ENCODE measurements around the gene FARS2. TPM values are rescaled to one million over a fixed set of nuclear protein-coding genes. Genes with fewer than 3 reads are reported as not detected.

FARS2 gene
- polyA plus RNA-seq, 1 donor (not counting 4 experiments of a cell fraction or from before 2014, with no cell fraction given), result 21.3 TPM

DNA sequence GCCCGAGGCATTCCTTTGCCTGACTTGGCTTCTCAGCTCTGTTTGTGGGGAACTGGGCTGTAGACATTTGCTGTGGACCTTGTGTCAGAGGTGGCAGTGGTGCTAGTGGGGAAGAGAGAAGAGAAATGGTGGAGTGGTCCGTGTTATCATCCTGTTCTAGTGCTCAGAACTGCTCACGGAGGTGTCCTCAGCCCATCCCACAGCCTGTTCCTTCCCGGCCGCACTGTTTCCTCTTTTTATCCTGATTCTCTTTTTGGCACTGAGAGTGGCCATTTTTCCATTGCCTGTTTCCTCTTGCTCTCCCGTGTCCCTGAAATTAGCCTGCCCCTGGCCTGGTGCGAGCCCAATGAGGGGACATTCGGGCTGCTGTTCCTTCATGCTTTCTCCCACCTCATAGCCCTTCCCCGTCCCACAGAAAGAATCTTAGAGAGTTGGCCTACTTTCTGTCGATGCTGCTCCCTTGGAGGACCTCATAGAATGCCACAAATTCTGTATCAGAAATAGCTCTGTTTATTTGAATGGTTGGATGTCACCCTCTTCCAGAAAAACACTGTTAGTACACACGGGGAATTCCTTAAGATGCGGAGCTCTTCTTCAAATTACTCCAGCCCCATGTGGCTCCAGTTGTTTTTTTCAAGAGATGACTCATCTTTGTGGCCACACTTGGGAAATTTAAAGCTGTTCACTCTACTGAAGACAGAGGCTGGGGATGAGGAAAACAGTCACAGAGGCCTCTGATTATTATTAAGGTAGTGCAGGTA, 26.1 kb downstream of the FARS2 start:
- Histone ChIP-seq H3K4me2 (ENCODE audit: control insufficient read depth, extremely low read depth, insufficient read depth, low read depth, low read length) (no peak overlapping the region), H3K9me3 (ENCODE audit: control insufficient read depth, low read depth, low read length) (no peaks in the 10 kb centered on the region)

DNA sequence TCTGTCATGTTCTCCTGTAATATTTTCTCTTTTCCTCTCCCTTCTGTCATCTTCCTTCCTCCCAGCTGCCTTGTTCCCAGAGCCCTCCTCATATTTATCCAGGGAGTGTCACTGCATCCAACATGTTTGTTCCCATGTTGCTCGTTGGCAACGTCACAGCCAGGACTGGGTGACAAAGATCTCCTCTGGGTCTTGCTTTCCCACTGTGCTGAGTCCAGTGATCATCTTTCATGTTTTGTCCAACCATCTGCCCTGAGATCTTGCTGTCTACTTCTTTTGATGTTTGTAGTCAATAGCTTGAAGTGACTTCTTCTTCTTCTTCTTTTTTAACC, 26.6 kb downstream of the FARS2 start:
- TF ChIP-seq EZH2 (IDR thresholded peaks at IDR 0.05; ENCODE audit: low read length), result no peak
- TF ChIP-seq, protein P1, sequence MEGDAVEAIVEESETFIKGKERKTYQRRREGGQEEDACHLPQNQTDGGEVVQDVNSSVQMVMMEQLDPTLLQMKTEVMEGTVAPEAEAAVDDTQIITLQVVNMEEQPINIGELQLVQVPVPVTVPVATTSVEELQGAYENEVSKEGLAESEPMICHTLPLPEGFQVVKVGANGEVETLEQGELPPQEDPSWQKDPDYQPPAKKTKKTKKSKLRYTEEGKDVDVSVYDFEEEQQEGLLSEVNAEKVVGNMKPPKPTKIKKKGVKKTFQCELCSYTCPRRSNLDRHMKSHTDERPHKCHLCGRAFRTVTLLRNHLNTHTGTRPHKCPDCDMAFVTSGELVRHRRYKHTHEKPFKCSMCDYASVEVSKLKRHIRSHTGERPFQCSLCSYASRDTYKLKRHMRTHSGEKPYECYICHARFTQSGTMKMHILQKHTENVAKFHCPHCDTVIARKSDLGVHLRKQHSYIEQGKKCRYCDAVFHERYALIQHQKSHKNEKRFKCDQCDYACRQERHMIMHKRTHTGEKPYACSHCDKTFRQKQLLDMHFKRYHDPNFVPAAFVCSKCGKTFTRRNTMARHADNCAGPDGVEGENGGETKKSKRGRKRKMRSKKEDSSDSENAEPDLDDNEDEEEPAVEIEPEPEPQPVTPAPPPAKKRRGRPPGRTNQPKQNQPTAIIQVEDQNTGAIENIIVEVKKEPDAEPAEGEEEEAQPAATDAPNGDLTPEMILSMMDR (optimal IDR thresholded peaks at IDR 0.05 in 1 of 3, IDR thresholded peaks at IDR 0.05 in 1 of 3, conservative IDR thresholded peaks at IDR 0.05 in 1 of 3; ENCODE audit: extremely low read depth in 1 of 3, insufficient read depth in 2 of 3, low read length in 3 of 3), result no peak
- FAIRE-seq, result no peak
- Histone ChIP-seq H3K4me2 (ENCODE audit: control insufficient read depth, extremely low read depth, insufficient read depth, low read depth, low read length) (no peak overlapping the region), H3K4me3 (ENCODE audit: control insufficient read depth in 2 of 3, extremely low read depth in 1 of 3, insufficient read depth in 2 of 3, low read depth in 1 of 3, low read length in 3 of 3) (no peak overlapping the region), H4K20me1 (ENCODE audit: control insufficient read depth, extremely low read depth, insufficient read depth, low read length) (peaks cover 11% of the 10 kb centered on the region), H3K4me1 (ENCODE audit: control insufficient read depth, extremely low read depth, insufficient read depth, low read length) (peaks cover 4% of the 10 kb centered on the region), H3K27ac (ENCODE audit: control insufficient read depth, insufficient read depth, low read length) (no peak overlapping the region), H3K9me3 (ENCODE audit: control insufficient read depth, low read depth, low read length) (no peaks in the 10 kb centered on the region), H3K79me2 (ENCODE audit: control insufficient read depth, insufficient read depth, low read length) (peaks cover 4% of the 10 kb centered on the region), H3K9me1 (ENCODE audit: control insufficient read depth, extremely low read depth, insufficient read depth, low read length) (no peaks in the 10 kb centered on the region), H3K27me3 (ENCODE audit: control insufficient read depth, extremely low read depth, insufficient read depth, low read length) (no peaks in the 10 kb centered on the region), H2AFZ (ENCODE audit: control insufficient read depth, low read length) (no peak overlapping the region), H3K36me3 (ENCODE audit: control insufficient read depth in 2 of 2, extremely low read depth in 1 of 2, insufficient read depth in 2 of 2, low read length in 2 of 2) (no peaks in the 10 kb centered on the region), H3K9ac (ENCODE audit: control insufficient read depth, extremely low read depth, insufficient read depth, low read length) (no peak overlapping the region)
- dilution Hi-C loops (cut with MboI; ENCODE audit: extremely low pct_ligation_motif_present, low sequenced_read_pairs), result no loop called here
- no peak for DNase-seq (ENCODE audit: low read depth, low spot score)

More for the DNA sequence above, 26.1 kb downstream of the FARS2 start:
- TF ChIP-seq, protein P1 (optimal IDR thresholded peaks at IDR 0.05 in 1 of 3, IDR thresholded peaks at IDR 0.05 in 1 of 3, conservative IDR thresholded peaks at IDR 0.05 in 1 of 3; ENCODE audit: extremely low read depth in 1 of 3, insufficient read depth in 2 of 3, low read length in 3 of 3), result no peak
- no peak for TF ChIP-seq EZH2 (IDR thresholded peaks at IDR 0.05; ENCODE audit: low read length)
- Histone ChIP-seq H2AFZ (ENCODE audit: control insufficient read depth, low read length) (no peak overlapping the region), H3K79me2 (ENCODE audit: control insufficient read depth, insufficient read depth, low read length) (peaks cover 4% of the 10 kb centered on the region), H3K9ac (ENCODE audit: control insufficient read depth, extremely low read depth, insufficient read depth, low read length) (no peak overlapping the region), H3K4me3 (ENCODE audit: control insufficient read depth in 2 of 3, extremely low read depth in 1 of 3, insufficient read depth in 2 of 3, low read depth in 1 of 3, low read length in 3 of 3) (no peak overlapping the region), H3K27me3 (ENCODE audit: control insufficient read depth, extremely low read depth, insufficient read depth, low read length) (no peaks in the 10 kb centered on the region), H3K27ac (ENCODE audit: control insufficient read depth, insufficient read depth, low read length) (no peak overlapping the region), H3K9me1 (ENCODE audit: control insufficient read depth, extremely low read depth, insufficient read depth, low read length) (no peaks in the 10 kb centered on the region), H4K20me1 (ENCODE audit: control insufficient read depth, extremely low read depth, insufficient read depth, low read length) (peaks cover 11% of the 10 kb centered on the region), H3K4me1 (ENCODE audit: control insufficient read depth, extremely low read depth, insufficient read depth, low read length) (peaks cover 4% of the 10 kb centered on the region), H3K36me3 (ENCODE audit: control insufficient read depth in 2 of 2, extremely low read depth in 1 of 2, insufficient read depth in 2 of 2, low read length in 2 of 2) (no peaks in the 10 kb centered on the region)
- dilution Hi-C loops (cut with MboI; ENCODE audit: extremely low pct_ligation_motif_present, low sequenced_read_pairs), result no loop called here
- peak; percentile 53 for FAIRE-seq
- no peak for DNase-seq (ENCODE audit: low read depth, low spot score)
